K562 (cell line): ENCODE measurements around the gene HSDL1. TPM values are rescaled to one million over a fixed set of nuclear protein-coding genes. Genes with fewer than 3 reads are reported as not detected.

Experiments
- EGR1 ChIP-seq: fragments of 450-650 bp; conservative IDR thresholded peaks from 2 replicates; pipeline ENCODE4 v1.6.1; 2017; ENCODE audit warnings: mild to moderate bottlenecking
- EP300 ChIP-seq: IDR thresholded peaks from 2 replicates; pipeline ENCODE4 v1.6.1; 2012; ENCODE audit warnings: low read length, improper control_type of control experiment
- GTF3C2 ChIP-seq: IDR thresholded peaks from 3 replicates; pipeline ENCODE4 v1.6.1; 2011; ENCODE audit warnings: borderline replicate concordance, mild to moderate bottlenecking, moderate library complexity; ENCODE audit not compliant: insufficient read length; ENCODE audit errors: extremely low read depth
- LCOR ChIP-seq: sonication (generic); formaldehyde crosslinking; IDR thresholded peaks from 2 replicates; pipeline ENCODE4 v1.8.0; 2022; ENCODE audit warnings: mild to moderate bottlenecking, missing genetic modification reagents
- MAZ ChIP-seq, 2 experiments: fragments of 450-650 bp in 1 of 2; sonication (generic) in 1 of 2; formaldehyde crosslinking; IDR thresholded peaks in 1 of 2; conservative IDR thresholded peaks in 1 of 2; 2 replicates each; pipeline versions ENCODE4 v1.4.0 to v1.5.0; 2020; ENCODE audit warnings: mild to moderate bottlenecking in 1 of 2, missing genetic modification reagents in 1 of 2
- RFX1 ChIP-seq: fragments of 450-650 bp; IDR thresholded peaks from 2 replicates; pipeline ENCODE4 v1.6.1; 2016; ENCODE audit warnings: mild to moderate bottlenecking, moderate library complexity
- VEZF1 ChIP-seq: fragments of 200-800 bp; sonication (Bioruptor generic); IDR thresholded peaks from 2 replicates; pipeline ENCODE4 v1.6.1; 2017; ENCODE audit warnings: missing genetic modification characterization, missing compliant biosample characterization
- ZNF707 ChIP-seq: fragments of 250-450 bp; sonication (Bioruptor Pico); conservative IDR thresholded peaks from 2 replicates; pipeline ENCODE4 v1.8.0; 2022; ENCODE audit warnings: inconsistent platforms, mild to moderate bottlenecking, moderate library complexity
- polyA plus RNA-seq, 8 experiments: library from polyadenylated mRNA; depleted of rRNA in 4 of 8; stranded (reverse) in 5 of 8; unstranded in 3 of 8; fragments of >200 nt; fragmentation: Nextera tagmentation in 2 of 8; fragmentation: Illumina TruSeq in 1 of 8; extraction: Ambion mirVana in 2 of 8; extraction: Trizol in 1 of 8; gene quantifications; 2 replicates each; pipeline versions ENCODE4 v1.2.1 to v1.2.3, GENCODE V29; 2011 to 2014; ENCODE audit warnings: inconsistent platforms in 1 of 8, missing spikeins in 1 of 8
- total RNA-seq, 7 experiments: library from RNA; depleted of rRNA in 6 of 7; stranded (reverse); fragments of >200 nt in 6 of 7; fragmentation: Illumina TruSeq in 2 of 7; extraction: Trizol in 2 of 7; gene quantifications; 2 replicates each; pipeline versions ENCODE4 v1.2.1 to v1.2.3, GENCODE V29; 2011 to 2021; ENCODE audit warnings: low replicate concordance in 1 of 7
- TF ChIP-seq, protein P1 (sequence below): fragments of 450-650 bp; formaldehyde crosslinking; IDR thresholded peaks from 2 replicates; pipeline ENCODE4 v1.4.0; 2022; ENCODE audit warnings: missing genetic modification characterization
- TF ChIP-seq, protein P2 (sequence below), 2 experiments: IDR thresholded peaks; 2 replicates each; pipeline ENCODE4 v1.6.1; 2011; ENCODE audit warnings: borderline replicate concordance in 1 of 2, control low read depth in 1 of 2, low read depth in 1 of 2, low read length in 1 of 2, mild to moderate bottlenecking in 1 of 2, mixed read lengths in 1 of 2, moderate library complexity in 1 of 2; ENCODE audit not compliant: insufficient read depth in 1 of 2, insufficient read length in 1 of 2, poor library complexity in 1 of 2, severe bottlenecking in 1 of 2; ENCODE audit errors: extremely low read depth in 1 of 2
- TF ChIP-seq, protein P3 (sequence below), 2 experiments: fragments of 450-650 bp; conservative IDR thresholded peaks; 2 replicates each; pipeline ENCODE4 v1.6.1; 2017; ENCODE audit warnings: mild to moderate bottlenecking in 2 of 2, moderate library complexity in 2 of 2

The HSDL1 gene
- total and polyA plus RNA-seq, 9 of the 15 experiments (the other 6 are each of a cell fraction or from before 2014, with no cell fraction given), result 14.8 to 41.2 (median 27.7) TPM

GRCh38 chr16:84144859-84145639, at the start of gene HSDL1, which contains the start of gene DNAAF1 (continued):
- TF ChIP-seq VEZF1 (peak; percentile 74), LCOR (CRISPR knock-in tag) (0 out of 2 replicates have a peak, but pooled peaks have one; percentile 8), ZNF707 (CRISPR knock-in tag) (no peak), MAZ (CRISPR knock-in tag; conservative IDR thresholded peaks at IDR 0.05 in 1 of 2, IDR thresholded peaks at IDR 0.05 in 1 of 2) (peak; percentile 61 to 87; a peak in 3 of 4 replicates), EP300 (no peak), GTF3C2 (no peak), EGR1 (peak; percentile 34; the same call in 1 of the 2 replicates), RFX1 (peak; percentile 97)
- TF ChIP-seq, protein P1, sequence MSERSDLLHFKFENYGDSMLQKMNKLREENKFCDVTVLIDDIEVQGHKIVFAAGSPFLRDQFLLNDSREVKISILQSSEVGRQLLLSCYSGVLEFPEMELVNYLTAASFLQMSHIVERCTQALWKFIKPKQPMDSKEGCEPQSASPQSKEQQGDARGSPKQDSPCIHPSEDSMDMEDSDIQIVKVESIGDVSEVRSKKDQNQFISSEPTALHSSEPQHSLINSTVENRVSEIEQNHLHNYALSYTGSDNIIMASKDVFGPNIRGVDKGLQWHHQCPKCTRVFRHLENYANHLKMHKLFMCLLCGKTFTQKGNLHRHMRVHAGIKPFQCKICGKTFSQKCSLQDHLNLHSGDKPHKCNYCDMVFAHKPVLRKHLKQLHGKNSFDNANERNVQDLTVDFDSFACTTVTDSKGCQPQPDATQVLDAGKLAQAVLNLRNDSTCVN (CRISPR knock-in tag), result no peak
- TF ChIP-seq, protein P2, sequence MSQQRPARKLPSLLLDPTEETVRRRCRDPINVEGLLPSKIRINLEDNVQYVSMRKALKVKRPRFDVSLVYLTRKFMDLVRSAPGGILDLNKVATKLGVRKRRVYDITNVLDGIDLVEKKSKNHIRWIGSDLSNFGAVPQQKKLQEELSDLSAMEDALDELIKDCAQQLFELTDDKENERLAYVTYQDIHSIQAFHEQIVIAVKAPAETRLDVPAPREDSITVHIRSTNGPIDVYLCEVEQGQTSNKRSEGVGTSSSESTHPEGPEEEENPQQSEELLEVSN (IDR thresholded peaks at IDR 0.05; ENCODE audit: borderline replicate concordance in 1 of 2, extremely low read depth in 1 of 2, insufficient read depth in 1 of 2, insufficient read length in 1 of 2, low read depth in 1 of 2, low read length in 1 of 2, poor library complexity in 1 of 2, severe bottlenecking in 1 of 2), result peak in 1 of 2 experiments; percentile 80
- TF ChIP-seq, protein P3, sequence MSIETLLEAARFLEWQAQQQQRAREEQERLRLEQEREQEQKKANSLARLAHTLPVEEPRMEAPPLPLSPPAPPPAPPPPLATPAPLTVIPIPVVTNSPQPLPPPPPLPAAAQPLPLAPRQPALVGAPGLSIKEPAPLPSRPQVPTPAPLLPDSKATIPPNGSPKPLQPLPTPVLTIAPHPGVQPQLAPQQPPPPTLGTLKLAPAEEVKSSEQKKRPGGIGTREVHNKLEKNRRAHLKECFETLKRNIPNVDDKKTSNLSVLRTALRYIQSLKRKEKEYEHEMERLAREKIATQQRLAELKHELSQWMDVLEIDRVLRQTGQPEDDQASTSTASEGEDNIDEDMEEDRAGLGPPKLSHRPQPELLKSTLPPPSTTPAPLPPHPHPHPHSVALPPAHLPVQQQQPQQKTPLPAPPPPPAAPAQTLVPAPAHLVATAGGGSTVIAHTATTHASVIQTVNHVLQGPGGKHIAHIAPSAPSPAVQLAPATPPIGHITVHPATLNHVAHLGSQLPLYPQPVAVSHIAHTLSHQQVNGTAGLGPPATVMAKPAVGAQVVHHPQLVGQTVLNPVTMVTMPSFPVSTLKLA (conservative IDR thresholded peaks at IDR 0.05), result peak in 1 of 2 experiments; percentile 86; a peak in 3 of 4 replicates
